ENCODE data around the gene PILRA. TPM values are rescaled to one million over a fixed set of nuclear protein-coding genes. Genes with fewer than 3 reads are reported as not detected.
A peak's percentile ranks its signal among the peaks of the same experiment; 100 is the strongest.
"Not testable (repeated sequence)": the region's sequence is repeated elsewhere in the genome, so short reads cannot be mapped to it uniquely, and the experiment has no call there.

Gene PILRA
- total RNA-seq, 1 donor, result 0.43 TPM

DNA sequence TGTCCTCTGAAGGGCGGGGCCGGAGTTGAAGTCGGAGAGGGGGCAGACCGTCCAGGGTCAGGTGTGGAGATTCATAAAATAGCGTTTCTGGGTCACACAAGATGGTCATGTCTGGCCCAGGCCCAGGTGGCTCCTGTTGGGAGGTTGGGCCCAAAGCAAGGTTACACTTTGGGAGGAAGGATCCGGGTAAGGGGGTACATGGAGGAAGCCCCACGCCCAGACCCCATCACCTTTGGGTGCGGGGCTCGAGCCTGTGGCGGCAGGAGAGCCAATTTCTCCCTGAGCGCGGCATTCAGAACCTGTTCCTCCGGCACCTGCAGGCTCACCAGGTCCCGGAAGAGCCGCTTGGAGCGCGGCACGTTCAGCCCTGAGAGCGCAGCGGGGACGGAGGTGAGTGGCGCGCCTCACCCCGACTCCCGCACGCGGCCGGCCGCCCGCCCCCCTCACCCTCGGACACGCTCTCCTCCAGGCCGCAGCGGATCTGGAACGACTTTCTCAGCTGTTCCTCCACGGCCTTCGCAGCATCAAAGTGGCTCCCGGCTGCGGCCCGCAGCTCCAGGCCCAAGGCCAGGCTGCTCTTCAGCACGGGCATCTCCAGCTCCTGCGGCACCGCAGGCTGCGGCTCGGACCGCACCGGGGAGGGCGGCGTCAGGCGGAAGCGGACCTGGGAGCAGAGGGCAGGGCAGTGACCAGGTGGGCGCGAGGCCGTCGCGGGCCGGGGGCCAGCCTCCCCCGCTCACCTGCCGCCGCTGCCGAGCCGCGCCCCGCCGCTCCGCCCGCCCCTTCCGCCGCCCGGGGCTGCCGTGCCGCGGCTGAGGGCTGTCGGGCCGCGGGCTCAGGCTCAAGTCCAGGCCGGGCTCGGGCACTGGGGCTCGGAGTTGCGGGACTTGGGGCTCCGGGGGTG lies 62.4 kb downstream of the PILRA start:
- peak overlapping the region; percentile 86 for H3K4me3 ChIP-seq (ENCODE audit: low read depth, low read length)
- TF ChIP-seq CTCF (IDR thresholded peaks at IDR 0.05; ENCODE audit: insufficient read depth, low read depth, low read length), result no peak
- peak; percentile 19 for DNase-seq (ENCODE audit: low read depth)

GRCh38 chr7:100437150-100438100 lies 64.1 kb downstream of the PILRA start:
- H3K4me3 ChIP-seq (ENCODE audit: low read depth, low read length), result no peak overlapping the region
- no peak for DNase-seq (ENCODE audit: low read depth)
- TF ChIP-seq CTCF (IDR thresholded peaks at IDR 0.05; ENCODE audit: insufficient read depth, low read depth, low read length), result no peak

- TF ChIP-seq CTCF (IDR thresholded peaks at IDR 0.05; ENCODE audit: insufficient read depth, low read depth, low read length), result no peak
- no peak for DNase-seq (ENCODE audit: low read depth)
- no peak overlapping the region for H3K4me3 ChIP-seq (ENCODE audit: low read depth, low read length)
Measured at GRCh38 chr7:100438172-100438571, 64.9 kb downstream of the PILRA start.

GRCh38 chr7:100438731-100439130 lies 65.4 kb downstream of the PILRA start:
- not testable (repeated sequence) for H3K4me3 ChIP-seq (ENCODE audit: low read depth, low read length); DNase-seq (ENCODE audit: low read depth)

DNA sequence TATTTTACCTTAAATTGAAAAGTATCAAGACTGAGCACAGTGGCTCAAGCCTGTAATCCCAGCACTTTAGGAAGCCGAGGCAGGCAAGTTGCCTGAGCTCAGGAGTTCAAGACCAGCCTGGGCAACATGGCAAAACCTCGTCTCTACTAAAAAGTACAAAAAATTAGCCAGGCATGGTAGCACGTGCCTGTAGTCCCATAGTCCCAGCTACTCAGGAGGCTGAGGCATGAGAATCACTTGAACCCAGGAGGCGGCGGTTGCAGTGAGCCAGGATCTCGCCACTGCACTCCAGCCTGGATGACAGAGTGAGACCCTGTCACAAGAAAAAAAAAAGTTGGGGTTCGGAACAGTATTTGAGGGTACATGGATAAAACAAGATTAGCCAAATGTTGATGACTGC lies 66.0 kb downstream of the PILRA start:
- not testable (repeated sequence) for DNase-seq (ENCODE audit: low read depth); H3K4me3 ChIP-seq (ENCODE audit: low read depth, low read length)

GRCh38 chr7:100441641-100442535 lies 68.6 kb downstream of the PILRA start:
- no peak overlapping the region for H3K4me3 ChIP-seq (ENCODE audit: low read depth, low read length)
- TF ChIP-seq CTCF (IDR thresholded peaks at IDR 0.05; ENCODE audit: insufficient read depth, low read depth, low read length), result no peak
- no peak for DNase-seq (ENCODE audit: low read depth)

DNA sequence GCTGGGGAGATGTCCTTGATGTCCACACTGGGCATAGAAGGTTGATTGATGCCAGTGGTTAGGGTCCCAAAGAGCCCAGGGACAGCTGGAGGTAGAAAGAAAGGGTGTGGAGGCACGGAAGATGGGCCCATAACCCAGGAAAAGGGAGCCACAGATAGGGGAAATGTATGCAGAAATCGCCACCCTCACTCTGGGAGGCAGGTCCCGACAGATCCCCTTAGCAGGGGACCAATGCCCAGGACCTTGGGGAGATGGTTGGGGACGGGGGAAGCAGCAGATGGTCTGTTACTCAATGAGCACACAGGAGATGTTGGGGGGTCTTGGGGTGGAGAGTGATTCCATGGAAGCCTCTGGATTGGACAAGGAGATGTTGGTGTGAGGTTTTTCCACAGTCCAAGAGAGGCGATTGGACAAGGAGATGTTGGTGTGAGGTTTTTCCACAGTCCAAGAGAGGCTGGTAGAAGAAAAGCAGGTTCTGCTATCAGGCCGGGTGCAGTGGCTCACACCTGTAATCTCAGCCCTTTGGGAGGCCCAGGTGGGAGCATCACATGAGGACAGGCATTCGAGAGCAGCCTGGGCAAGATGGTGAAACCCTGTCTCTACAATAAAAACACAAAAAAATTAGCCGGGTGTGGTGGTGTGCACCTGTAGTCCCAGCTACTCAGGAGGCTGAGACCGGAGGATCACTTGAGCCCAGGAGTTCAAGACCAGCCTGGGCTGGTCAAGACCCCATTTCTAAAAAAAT lies 70.0 kb downstream of the PILRA start:
- no peak for DNase-seq (ENCODE audit: low read depth)
- no peak for TF ChIP-seq CTCF (IDR thresholded peaks at IDR 0.05; ENCODE audit: insufficient read depth, low read depth, low read length)

More for the DNA sequence above, 70.0 kb downstream of the PILRA start:
- H3K4me3 ChIP-seq (ENCODE audit: low read depth, low read length), result no peak overlapping the region
